ENCODE results near the gene CD9. TPM values are rescaled to one million over a fixed set of nuclear protein-coding genes. Genes with fewer than 3 reads are reported as not detected.

The CD9 gene
- polyA plus RNA-seq, 3 donors: 164 to 181 (median 169) TPM

DNA sequence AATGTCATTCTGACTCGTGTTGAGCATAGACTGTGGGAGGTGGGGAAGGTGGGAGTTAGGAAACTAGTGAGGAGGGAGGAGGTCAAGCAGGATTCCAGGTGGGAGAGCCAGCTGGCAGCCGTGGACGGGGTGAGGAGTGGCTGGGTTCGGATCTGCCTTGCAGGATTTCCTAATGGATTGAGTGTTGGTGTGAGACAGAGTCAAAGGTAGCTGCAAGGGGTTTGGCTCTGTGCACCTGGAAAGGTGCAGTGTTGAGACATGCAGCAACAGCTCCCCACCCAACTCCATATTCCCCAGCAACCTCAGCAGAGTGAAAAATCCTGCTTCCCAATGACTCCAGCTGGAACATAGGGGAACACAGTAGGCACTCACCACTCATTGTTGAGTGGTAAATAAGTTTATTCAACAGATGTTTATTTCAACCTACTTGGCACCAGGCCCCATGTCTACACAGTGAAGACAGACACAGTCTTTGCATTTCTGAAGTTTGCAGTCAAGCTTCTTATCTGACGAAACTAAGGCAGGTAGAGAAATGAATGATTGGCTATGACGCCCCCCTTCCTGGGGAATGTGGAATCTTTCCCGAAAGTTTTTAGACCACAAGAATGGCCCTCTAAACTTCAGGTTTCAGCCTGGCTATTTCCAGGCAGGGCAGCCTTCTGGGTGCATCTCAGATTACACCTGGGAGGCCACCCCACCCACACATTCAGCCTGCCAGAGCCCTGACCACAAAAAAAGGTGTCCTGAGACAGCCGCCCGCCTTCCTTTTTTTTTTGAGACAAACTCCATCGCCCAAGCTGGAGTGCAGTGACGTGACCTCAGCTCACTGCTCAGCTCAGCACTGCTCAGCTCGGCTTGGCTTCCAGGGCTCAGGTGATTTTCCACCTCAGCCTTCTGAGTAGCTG is 72.4 kb downstream of the CD9 start:
- DNase-seq: peak; percentile 71

DNA sequence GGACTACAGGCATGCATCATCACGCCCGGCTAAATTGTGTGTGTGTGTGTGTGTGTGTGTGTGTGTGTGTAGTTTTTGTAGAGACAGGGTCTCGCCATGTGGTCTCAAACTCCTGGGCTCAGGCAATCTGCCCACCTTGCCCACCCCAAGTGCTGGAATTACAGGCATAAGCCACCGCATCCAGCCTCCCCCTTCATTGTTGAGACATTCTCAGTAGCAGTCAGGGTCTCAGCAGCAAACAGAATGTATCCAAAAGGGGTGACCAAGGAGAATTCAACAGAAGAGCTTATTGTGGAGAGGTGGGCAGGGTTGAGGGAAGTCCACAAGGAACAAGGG is 73.0 kb downstream of the CD9 start:
- no peak for DNase-seq

DNA sequence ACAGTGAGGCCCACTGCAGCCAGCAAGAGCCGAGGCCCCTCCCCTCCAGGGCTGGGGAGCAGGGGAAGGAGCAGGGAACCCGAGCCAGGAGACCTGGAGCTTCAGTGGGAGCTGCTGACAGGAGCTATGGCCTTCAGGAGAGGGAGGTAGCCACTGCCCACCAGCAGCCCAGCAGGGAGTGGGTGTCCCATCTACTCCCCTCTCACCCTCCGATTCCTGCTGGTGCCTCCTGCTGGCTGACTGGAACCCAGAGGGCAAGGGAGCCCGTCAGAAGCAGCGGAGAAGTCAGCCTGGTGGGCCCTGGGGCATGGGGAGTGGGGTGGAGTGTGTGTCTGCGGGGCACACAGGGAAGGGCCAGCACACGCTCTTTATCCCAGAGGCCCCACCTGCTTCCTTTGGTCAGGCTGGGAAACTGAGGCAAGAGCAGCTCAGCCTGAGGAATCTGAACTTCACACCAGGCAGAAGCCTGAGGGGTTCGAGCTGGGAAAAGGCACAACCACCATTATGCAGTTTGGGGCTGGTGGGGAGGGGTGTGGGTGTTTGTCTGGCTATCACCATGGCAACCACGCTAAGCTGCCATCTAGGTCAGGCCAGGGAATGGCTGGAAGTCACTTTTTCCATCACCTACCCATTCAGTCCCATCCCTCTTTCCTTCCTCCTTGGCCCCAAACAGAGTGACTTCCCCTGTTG is 73.5 kb downstream of the CD9 start:
- DNase-seq: no peak

DNA sequence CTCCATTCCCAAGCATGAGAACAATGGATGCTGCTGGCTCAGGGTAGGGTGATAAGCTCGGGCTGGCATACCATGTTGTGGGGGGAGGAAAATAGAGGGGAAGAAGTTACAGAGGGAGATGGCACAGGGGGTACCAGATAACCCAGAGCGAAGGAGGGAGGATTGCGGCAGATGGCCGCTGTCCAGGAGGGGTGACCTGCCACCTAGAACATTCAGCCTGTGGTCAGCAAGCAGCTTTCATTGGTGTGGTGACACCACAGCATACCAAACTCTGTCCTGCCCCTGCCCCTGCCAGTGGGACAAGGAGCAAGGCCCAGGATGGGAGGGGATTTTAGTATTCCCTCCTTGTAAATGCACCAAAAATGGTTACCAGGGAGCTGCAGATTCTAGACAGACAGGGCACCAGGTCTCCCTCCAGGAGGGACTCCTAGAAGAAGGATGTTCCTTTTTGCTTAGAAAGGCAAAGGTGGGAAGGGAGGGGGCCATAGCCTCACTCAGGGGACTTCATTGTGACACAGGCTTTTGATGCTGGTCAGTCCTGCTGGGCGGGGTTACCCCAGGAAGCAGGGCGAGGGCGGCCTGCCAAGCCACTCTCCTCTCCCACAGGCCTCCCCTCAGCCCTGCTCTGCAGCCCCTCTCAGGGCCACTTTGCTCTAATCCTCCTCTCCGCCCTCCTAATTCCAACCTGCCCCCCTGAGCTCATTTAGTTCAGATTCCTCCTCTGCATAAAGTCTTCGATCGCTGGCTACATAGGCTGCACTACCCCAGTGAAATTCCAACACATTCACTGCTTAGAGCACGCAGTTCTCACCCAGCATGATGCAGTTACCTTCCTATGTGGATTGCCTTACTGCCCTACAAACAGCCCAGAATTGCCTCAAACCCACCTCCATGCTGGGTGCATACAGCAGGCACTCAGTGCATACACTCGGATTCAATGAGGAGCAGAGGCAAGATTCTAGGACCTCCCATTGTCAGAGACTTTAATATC is 74.3 kb downstream of the CD9 start:
- no peak for DNase-seq

DNA sequence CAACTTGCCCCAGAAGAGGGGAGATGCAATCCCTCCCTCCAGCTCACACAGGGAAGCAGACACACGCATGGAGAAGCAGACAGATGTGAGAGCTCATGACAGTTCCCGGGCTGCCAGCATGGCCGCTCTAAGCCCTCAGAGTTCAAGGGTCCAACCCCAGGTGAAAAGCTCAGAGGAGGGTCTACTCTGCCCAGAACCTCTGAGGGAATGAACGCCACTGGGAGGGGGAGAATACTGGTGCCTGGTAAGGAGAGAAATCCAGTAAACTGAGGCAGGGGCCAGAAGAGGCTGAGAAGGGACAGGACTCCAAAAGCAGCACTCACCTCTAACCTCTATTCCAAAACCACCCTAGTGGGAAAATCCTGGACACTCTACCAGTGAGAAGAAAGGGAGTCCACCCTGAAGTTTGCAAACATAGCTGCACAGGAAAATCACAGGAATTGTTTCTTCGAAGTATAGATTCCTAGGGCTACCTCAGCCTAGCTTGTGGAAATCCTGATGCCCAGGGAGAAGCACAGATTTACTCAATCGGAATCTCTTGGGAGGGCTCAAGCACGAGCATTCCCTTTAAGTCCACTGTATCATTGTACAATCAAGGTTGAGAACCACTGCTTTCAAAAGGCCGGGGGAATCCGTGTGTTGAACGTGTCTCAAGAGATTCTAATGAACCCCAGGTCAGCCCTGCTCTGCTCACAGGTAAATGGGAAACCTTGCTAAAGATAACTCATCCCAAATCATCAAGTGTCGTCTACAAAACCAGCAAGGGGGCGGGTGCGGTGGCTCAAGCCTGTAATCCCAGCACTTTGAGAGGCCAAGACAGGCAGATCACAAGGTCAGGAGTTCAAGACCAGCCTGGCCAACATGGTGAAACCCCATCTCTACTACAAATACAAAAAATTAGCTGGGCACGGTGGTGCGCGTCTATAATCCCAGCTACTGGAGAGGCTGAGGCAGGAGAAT is 76.0 kb downstream of the CD9 start:
- DNase-seq: no peak

DNA sequence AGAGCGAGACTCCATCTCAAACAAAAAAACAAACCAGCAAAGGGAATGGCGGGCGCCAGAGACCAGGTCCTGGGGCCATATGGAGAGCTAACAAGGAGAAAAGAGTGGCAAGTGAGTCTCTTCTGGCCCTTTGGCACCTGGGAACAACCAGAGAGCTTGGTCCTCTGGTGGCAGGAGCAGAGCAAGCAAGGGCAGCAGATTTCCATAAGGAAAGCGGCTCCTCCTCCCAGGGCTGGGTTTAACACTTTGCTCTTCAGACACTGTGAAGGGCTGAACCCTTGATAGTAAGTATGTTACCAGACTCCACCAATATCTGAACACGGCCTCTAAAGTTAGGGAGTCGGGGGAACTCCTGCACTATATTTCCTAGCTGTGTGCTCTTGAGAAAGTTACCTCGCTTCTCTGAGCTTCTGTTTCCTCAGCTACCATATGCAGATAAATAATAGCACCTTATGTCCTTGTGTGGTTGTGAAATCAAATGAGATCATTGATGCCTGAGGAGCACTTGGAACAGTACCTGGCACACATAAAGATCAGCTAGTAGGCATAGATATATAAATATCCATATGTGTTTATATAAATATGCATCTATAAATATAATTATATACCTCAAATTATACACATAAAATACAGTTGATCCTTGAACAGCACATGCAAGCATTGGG is 76.9 kb downstream of the CD9 start:
- no peak for DNase-seq

DNA sequence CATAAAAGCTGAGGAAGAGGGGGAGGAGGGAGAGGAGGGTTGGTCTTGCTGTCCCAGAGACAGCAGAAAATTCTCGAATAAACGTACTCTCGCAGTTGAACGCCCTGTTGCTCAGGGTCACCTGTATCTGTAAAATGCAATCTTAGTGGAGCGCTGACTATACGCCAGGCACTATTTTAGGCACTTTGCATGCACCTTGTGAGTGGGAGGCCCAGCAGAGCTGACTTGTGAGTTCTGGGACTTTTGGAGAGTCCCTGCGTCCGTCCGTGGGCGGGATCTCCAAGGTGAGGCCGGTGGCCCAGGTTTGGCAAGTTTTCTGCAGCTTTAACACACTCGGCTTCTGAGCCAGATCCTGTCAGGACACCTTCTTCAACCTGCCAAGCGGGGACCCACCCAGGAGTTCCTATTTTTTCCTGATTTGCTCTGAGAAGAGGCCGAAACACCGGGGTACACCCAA is 77.8 kb downstream of the CD9 start:
- DNase-seq: no peak

DNA sequence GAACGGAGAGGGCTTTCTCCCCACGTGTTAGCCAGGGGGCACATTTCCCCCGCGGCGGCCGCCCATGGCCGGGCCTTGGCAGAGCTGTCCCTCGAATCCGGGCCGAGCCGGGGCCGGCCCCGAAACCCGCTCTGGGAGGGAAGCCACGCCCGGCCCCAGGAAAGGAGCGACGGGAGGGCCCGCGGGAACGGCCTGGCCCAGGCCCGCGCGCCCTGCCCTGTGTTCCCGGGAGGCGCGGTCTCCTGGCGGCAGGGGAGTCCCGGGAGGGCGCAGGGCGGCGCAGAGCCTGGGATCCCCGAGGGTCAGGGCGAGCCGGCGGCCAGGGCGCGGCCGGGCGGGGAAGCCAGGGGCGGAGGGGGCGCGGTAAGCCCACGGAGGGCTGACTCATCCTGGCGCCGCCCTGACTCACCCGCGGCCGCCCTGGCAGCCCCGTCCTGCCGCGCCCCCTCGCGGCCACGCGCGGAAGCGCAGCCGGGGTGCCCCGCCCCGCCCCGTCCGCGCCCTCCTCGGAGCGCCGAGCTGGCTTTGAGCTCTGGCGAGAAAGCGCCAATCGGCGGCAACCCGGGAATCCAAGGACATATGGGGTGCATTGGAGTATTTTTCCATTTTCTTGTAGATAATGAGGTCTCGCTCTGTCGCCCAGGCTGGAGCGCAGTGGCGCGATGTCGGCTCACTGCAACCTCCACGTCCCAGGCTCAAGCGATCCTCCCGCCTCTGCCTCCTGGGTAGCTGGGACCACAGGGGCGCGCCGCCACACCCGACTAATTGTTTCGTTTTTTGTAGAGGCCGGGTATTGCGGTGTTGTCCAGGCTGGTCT is 78.4 kb downstream of the CD9 start:
- peak; percentile 69 for DNase-seq

DNA sequence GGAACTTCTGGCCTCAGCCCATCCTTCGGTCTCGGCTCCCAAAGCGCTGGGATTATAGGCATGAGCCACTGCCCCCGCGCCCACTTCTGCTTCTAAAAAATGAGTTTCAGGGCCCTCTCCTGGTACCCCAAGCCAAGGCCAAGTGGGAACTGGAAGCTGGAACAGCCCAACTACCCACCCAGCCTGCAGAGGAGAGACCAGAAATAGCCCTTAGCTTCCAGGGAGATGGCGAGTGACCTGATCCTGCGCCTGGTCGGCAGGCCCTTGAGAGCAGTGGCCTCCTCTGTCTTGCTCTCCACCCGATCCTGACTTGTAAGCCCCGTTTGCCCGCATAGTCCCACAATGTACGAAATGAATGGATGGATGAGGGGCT is 79.0 kb downstream of the CD9 start:
- DNase-seq: no peak

DNA sequence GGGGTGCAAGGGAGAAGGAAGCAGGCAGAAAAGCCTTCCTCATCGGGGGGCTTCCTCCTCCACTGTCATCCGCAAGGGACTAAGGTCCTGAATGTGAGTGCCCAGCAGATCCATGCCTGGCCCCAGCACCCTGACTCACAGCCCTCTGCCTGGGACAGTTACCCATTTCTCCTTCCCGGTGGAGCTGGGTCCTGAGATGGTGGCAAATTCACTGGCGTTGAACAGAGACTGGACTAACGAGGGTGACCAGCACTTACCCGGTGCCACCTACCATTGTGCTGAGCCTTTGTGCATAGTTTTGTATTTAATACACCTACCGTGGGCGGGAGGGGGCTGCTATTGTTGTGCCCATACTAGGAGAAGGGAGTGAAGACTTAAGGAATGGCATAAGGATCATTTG is 79.4 kb downstream of the CD9 start:
- no peak for DNase-seq

DNA sequence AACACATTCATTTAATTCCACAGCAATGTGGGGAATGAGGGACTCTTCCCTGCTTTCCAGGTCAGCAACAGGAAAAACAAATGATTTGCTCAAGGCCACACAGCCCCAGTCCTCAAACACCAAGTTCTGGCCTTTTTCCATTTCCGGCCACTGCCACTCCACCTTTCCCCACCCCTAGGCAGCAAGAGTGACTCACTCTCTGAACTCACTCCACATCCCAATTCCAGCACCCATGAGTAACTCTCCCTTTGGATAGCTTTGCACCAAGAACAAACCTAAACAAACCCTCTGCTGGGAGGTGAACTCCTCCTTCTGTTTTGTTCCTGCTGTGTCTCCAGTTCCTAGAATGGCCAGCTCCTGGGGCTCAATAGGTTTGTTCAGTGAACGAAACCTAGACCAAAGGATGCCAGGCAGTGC is 79.9 kb downstream of the CD9 start:
- DNase-seq: no peak

DNA sequence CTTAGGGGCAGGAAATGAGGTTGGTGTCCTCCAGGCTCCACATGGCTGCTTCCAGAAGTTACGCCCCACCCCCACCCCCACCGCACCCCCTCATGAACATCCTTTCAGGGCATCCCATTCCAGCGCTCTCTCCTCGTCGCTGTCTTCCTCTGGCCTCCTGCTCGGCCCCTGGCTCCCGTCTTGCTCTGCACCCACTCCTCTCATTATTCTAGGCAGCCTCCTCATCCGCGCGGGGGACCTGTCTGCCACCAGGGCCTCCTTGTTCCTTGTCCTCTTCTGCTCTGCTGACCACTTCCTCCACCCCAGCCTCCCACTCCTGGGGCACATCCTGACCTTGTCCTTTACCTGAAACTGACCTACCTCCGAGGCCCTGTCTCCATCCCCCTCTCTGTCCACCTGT is 80.5 kb downstream of the CD9 start:
- DNase-seq: no peak

DNA sequence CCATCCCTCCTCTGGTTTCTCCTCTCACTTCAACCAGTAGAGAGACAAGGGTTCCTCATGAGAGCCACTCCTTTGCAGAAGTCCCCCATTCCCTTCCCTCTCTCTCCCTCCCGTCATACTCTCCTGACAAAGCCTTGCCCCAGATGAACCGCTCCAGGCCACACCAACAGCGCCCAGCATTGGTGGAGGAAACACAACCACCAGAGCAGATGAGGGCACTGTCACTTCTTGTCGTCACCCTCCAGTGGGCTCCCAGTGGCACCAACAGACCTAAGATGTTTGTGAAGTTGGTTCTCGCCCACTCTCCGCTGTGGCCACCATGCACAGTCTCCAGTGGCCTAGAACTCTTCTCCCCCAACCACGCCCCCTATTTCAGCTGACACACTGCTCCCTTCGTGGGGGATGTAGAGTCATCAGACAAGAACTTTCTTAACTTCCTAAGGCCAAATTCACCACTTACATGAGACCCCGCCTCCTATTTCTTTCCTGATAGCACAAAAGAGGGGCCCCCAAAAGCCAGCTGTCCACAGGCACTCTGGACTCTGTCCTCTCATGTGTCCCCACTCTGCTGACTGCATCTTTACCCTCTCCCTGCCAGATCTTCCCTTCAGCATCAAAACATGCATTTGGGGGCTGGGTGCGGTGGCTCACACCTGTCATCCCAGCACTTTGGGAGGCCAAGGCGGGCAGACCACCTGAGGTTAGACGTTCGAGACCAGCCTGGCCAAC is 81.0 kb downstream of the CD9 start:
- DNase-seq: no peak

DNA sequence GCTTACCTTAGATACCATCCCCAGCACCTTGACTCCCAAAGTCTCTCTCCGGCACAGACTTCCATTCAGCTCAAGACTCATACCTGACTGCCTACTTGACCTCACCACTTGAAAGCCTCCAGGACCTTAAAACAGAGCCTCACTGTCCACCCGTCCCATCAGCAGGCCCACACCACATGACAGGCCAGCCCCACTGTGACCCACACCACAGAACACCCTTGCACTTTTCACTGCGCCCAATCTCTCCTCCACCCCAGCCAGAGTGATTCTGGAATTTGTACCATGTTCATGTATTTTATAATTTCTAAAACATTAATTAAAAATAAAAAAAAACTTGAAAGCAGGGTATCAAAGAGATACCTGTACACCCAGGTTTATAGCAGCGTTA is 82.2 kb downstream of the CD9 start:
- no peak for DNase-seq

DNA sequence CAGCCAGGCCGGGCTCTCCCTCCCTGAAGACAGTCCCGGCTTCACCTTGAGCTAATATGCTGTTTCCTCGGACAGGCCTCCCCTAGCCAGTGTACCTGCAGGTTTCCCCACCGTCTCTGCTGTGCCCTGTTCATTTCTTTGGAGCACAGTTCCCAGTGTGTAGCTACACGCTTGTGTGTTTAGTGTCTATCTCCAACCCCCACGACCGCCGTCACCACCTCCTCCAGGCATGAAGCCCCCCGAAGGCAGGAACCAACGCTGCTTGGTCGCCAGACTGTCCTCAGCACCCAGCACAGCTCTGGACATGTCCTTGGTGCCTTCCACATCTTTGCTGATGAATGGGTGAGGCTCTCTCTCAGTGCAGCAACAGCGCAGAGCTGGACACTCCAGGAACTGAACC is 84.1 kb downstream of the CD9 start:
- no peak for DNase-seq

DNA sequence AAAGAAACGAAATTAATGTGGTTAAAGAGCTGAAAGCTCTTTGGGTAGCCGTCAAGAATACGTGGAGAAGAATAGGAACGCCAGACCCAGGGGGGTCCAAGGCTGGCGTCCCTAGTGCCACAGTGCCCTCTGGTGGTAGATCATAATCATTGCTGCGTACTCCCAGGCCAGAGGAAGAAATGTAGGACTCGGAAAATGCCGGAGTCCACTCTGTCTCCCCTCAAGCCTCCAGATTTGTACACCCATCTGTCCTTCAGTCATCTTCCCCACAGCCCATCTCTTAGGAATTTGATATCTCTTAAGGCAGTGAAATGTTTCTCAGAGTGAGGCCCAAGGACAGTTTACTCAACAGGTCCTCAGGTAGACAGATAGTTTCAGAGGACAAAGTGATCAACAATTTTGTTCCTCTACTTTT is 84.9 kb downstream of the CD9 start:
- DNase-seq: peak; percentile 68

DNA sequence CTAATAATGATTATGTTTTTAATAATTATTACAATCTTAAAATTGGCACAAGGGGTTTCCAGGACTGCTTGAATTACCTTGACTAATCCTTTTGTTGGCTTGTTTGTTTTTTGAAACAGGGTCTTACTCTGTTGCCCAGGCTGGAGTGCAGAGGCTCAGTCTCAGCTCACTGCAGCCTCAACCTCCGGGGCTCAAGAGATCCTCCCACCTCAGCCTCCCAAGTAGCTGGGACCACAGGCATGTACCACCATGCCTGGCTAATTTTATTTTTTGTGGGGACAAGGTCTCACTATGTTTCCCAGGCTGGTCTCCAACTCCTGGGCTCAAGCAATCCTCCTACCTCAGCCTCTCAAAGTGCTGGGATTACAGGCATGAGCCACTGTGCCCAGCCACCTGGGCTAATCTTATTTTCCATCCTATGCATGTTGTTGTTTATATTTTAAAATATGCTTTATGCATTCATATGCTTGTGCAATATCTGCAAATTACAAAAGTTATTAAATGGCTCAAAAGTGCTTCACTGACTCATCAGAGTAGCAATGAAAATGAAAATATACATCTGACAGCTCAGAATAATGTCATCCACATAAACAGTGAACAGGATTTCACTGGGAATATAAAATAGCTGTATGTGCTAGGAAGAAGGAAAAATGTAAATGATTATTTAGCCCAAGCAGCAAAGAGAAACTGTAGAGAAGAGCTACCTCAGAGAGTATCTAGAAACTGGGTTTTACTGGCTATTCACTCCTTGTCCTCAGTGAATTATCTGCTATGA is 85.5 kb downstream of the CD9 start:
- DNase-seq: no peak
